Liver (tissue), 9 donors: ENCODE results near the gene MARK3. TPM values are rescaled to one million over a fixed set of nuclear protein-coding genes. Genes with fewer than 3 reads are reported as not detected.

Experiments used
- DNase-seq: peaks from one replicate; pipeline ENCODE4 v3.0.0-alpha.2; 2017; ENCODE audit warnings: low spot score
- H3K27ac ChIP-seq, 2 donors: one replicate each; pipeline ENCODE4 v1.7.0; 2013; ENCODE audit warnings: inconsistent platforms in 2 of 2, low read length in 2 of 2, control low read depth in 1 of 2, low read depth in 1 of 2, mild to moderate bottlenecking in 1 of 2
- H3K27me3 ChIP-seq, 4 donors: one replicate each; pipeline versions ENCODE4 v1.6.1 to v1.7.0; 2013; ENCODE audit warnings: low read length in 3 of 4, inconsistent platforms in 1 of 4, mild to moderate bottlenecking in 1 of 4, moderate library complexity in 1 of 4; ENCODE audit not compliant: control insufficient read depth in 4 of 4, insufficient read depth in 4 of 4
- H3K36me3 ChIP-seq, 4 donors: one replicate each; pipeline versions ENCODE4 v1.6.1 to v1.7.0; 2013; ENCODE audit warnings: low read length in 3 of 4, mild to moderate bottlenecking in 3 of 4, low read depth in 1 of 4, moderate library complexity in 1 of 4; ENCODE audit not compliant: control insufficient read depth in 4 of 4, insufficient read depth in 3 of 4
- H3K4me1 ChIP-seq, 4 donors: one replicate each; pipeline versions ENCODE4 v1.6.1 to v1.7.0; 2013; ENCODE audit warnings: low read length in 3 of 4, mild to moderate bottlenecking in 3 of 4, moderate library complexity in 1 of 4; ENCODE audit not compliant: control insufficient read depth in 4 of 4, insufficient read depth in 4 of 4
- H3K4me3 ChIP-seq, 3 donors: one replicate each; pipeline versions ENCODE4 v1.6.1 to v1.7.0; 2013; ENCODE audit warnings: low read length in 3 of 3, control low read depth in 1 of 3, low read depth in 1 of 3, mild to moderate bottlenecking in 1 of 3
- H3K9ac ChIP-seq, 2 donors: one replicate each; pipeline ENCODE4 v1.7.0; 2013; ENCODE audit warnings: low read length in 2 of 2, mild to moderate bottlenecking in 2 of 2, moderate library complexity in 2 of 2, control low read depth in 1 of 2, low read depth in 1 of 2
- H3K9me3 ChIP-seq, 4 donors: one replicate each; pipeline versions ENCODE4 v1.6.1 to v1.7.0; 2013; ENCODE audit warnings: low read length in 3 of 4; ENCODE audit not compliant: control insufficient read depth in 4 of 4
- ATF3 ChIP-seq: IDR thresholded peaks from 2 replicates; pipeline ENCODE4 v1.6.1; 2016; ENCODE audit warnings: antibody characterized with exemption
- EGR1 ChIP-seq, 2 donors: IDR thresholded peaks; 2 replicates each; pipeline ENCODE4 v1.6.1; 2016 to 2018; ENCODE audit warnings: antibody characterized with exemption in 2 of 2, low read depth in 2 of 2
- FOXA1 ChIP-seq: IDR thresholded peaks from 2 replicates; pipeline ENCODE4 v1.6.1; 2016; ENCODE audit warnings: antibody characterized with exemption
- FOXA2 ChIP-seq: IDR thresholded peaks from 2 replicates; pipeline ENCODE4 v1.6.1; 2016; ENCODE audit warnings: antibody characterized with exemption
- GABPA ChIP-seq, 2 donors: IDR thresholded peaks in 1 of 2; conservative IDR thresholded peaks in 1 of 2; 2 replicates each; pipeline ENCODE4 v1.6.1; 2016; ENCODE audit warnings: antibody characterized with exemption in 2 of 2, mild to moderate bottlenecking in 1 of 2, moderate library complexity in 1 of 2
- HNF4A ChIP-seq, 2 donors: conservative IDR thresholded peaks; 2 replicates each; pipeline ENCODE4 v1.6.1; 2016; ENCODE audit warnings: antibody characterized with exemption in 2 of 2, mild to moderate bottlenecking in 2 of 2
- HNF4G ChIP-seq: IDR thresholded peaks from 2 replicates; pipeline ENCODE4 v1.6.1; 2016; ENCODE audit warnings: antibody characterized with exemption
- JUND ChIP-seq, 2 donors: IDR thresholded peaks; 2 replicates each; pipeline ENCODE4 v1.6.1; 2016; ENCODE audit warnings: antibody characterized with exemption in 2 of 2
- NR2F2 ChIP-seq: IDR thresholded peaks from 2 replicates; pipeline ENCODE4 v1.6.1; 2016; ENCODE audit warnings: antibody characterized with exemption
- REST ChIP-seq: IDR thresholded peaks from 2 replicates; pipeline ENCODE4 v1.6.1; 2016; ENCODE audit warnings: antibody characterized with exemption, mild to moderate bottlenecking
- RXRA ChIP-seq, 2 donors: IDR thresholded peaks; 2 replicates each; pipeline ENCODE4 v1.6.1; 2017 to 2018; ENCODE audit warnings: antibody characterized with exemption in 2 of 2, mild to moderate bottlenecking in 1 of 2
- SP1 ChIP-seq: IDR thresholded peaks from 2 replicates; pipeline ENCODE4 v1.6.1; 2018; ENCODE audit warnings: antibody characterized with exemption, mild to moderate bottlenecking
- TAF1 ChIP-seq: conservative IDR thresholded peaks from 2 replicates; pipeline ENCODE4 v1.6.1; 2016; ENCODE audit warnings: antibody characterized with exemption, mild to moderate bottlenecking
- YY1 ChIP-seq: IDR thresholded peaks from 2 replicates; pipeline ENCODE4 v1.6.1; 2016; ENCODE audit warnings: antibody characterized with exemption, mild to moderate bottlenecking
- ZBTB33 ChIP-seq: IDR thresholded peaks from 2 replicates; pipeline ENCODE4 v1.6.1; 2016; ENCODE audit warnings: antibody characterized with exemption
- WGBS: extraction: QIAGEN DNeasy Blood & Tissue Kit; methylation state at CpG from one replicate; pipeline ENCODE4 v1.1.7; 2013; 5-methylcytosine and 5-hydroxymethylcytosine counted together
- polyA plus RNA-seq, 2 donors: library from polyadenylated mRNA; stranded (reverse) in 1 of 2; unstranded in 1 of 2; fragments of 200-250 nt in 1 of 2; fragments of >200 nt in 1 of 2; fragmentation: Nextera tagmentation in 1 of 2; extraction: Ambion mirVana in 1 of 2; gene quantifications; one replicate each; pipeline versions ENCODE4 v1.2.1 to v1.2.3, GENCODE V29; 2013 to 2015
- total RNA-seq, 2 donors: library from RNA; depleted of rRNA; stranded (reverse); fragments of >200 nt; gene quantifications; one replicate each; pipeline ENCODE4 v1.2.3, GENCODE V29; 2014
- TF ChIP-seq, protein P1 (sequence below): fragments of 150-350 bp; IDR thresholded peaks from 2 replicates; pipeline ENCODE4 v1.5.1; 2017; ENCODE audit warnings: improper control_type of control experiment, low read depth, low read length; ENCODE audit not compliant: missing input control
- TF ChIP-seq, protein P2 (sequence below): IDR thresholded peaks from 2 replicates; pipeline ENCODE4 v1.6.1; 2016; ENCODE audit warnings: antibody characterized with exemption
- donor health status: healthy.
- donor health status: healthy.
- donor health status: healthy.
- donor health status: healthy.
- donor health status: healthy.

Gene MARK3
- total and polyA plus RNA-seq, 4 donors, result 14.1 to 86.0 (median 33.0) TPM

GRCh38 chr14:103543140-103543539 is 157.9 kb downstream of the MARK3 start:
- Histone ChIP-seq H3K27me3 (no peaks in the 10 kb centered on the region), H3K4me1 (peaks cover 0 to 6% (median 0%) of the 10 kb centered on the region in 4 donors), H3K9me3 (no peaks in the 10 kb centered on the region), H3K27ac (no peak overlapping the region), H3K4me3 (no peak overlapping the region), H3K36me3 (no peaks in the 10 kb centered on the region), H3K9ac (no peak overlapping the region)
- no peak for DNase-seq
- WGBS, result 86% methylated on average over 10 of the region's 10 CpGs
- no peak for TF ChIP-seq ZBTB33
- no peak for TF ChIP-seq EGR1 (IDR thresholded peaks at IDR 0.05; ENCODE audit: low read depth in 2 of 2)
- TF ChIP-seq YY1, result no peak
- TF ChIP-seq ATF3, result no peak
- no peak for TF ChIP-seq HNF4A (conservative IDR thresholded peaks at IDR 0.05)
- no peak for TF ChIP-seq NR2F2
- no peak for TF ChIP-seq JUND (IDR thresholded peaks at IDR 0.05)
- no peak for TF ChIP-seq REST
- no peak for TF ChIP-seq RXRA (IDR thresholded peaks at IDR 0.05)
- TF ChIP-seq, protein P1, sequence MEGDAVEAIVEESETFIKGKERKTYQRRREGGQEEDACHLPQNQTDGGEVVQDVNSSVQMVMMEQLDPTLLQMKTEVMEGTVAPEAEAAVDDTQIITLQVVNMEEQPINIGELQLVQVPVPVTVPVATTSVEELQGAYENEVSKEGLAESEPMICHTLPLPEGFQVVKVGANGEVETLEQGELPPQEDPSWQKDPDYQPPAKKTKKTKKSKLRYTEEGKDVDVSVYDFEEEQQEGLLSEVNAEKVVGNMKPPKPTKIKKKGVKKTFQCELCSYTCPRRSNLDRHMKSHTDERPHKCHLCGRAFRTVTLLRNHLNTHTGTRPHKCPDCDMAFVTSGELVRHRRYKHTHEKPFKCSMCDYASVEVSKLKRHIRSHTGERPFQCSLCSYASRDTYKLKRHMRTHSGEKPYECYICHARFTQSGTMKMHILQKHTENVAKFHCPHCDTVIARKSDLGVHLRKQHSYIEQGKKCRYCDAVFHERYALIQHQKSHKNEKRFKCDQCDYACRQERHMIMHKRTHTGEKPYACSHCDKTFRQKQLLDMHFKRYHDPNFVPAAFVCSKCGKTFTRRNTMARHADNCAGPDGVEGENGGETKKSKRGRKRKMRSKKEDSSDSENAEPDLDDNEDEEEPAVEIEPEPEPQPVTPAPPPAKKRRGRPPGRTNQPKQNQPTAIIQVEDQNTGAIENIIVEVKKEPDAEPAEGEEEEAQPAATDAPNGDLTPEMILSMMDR, result no peak
- TF ChIP-seq FOXA2, result no peak
- TF ChIP-seq, protein P2, sequence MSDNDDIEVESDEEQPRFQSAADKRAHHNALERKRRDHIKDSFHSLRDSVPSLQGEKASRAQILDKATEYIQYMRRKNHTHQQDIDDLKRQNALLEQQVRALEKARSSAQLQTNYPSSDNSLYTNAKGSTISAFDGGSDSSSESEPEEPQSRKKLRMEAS, result no peak
- no peak for TF ChIP-seq GABPA (IDR thresholded peaks at IDR 0.05 in 1 of 2, conservative IDR thresholded peaks at IDR 0.05 in 1 of 2)
- TF ChIP-seq HNF4G, result no peak
- TF ChIP-seq SP1, result no peak
- TF ChIP-seq TAF1, result no peak
- TF ChIP-seq FOXA1, result no peak
